Effector memory CD8-positive, alpha-beta T cell (primary cell): ENCODE measurements around the gene CPNE7.

ENCODE experiments used
- ATAC-seq: fragments of 150-1000 bp; cut with Tn5 transposase; replicated peaks from 2 replicates; pipeline ENCODE4 v1.10.0; 2021; ENCODE audit warnings: mild to moderate bottlenecking, moderate library complexity
- DNase-seq, 3 experiments: peaks; one replicate each; pipeline ENCODE4 v3.0.0; 2021
- H3K27ac Mint-ChIP-seq, 2 donors: one replicate each; pipeline ENCODE4 v1.8.0; 2022; ENCODE audit warnings: mild to moderate bottlenecking in 2 of 2, mixed read lengths in 2 of 2, moderate library complexity in 2 of 2
- H3K27me3 Mint-ChIP-seq, 2 donors: one replicate each; pipeline ENCODE4 v1.8.0; 2022; ENCODE audit warnings: mixed read lengths in 2 of 2
- H3K36me3 Mint-ChIP-seq: one replicate; pipeline ENCODE4 v1.8.0; 2022; ENCODE audit warnings: mild to moderate bottlenecking, moderate library complexity, mixed read lengths; ENCODE audit not compliant: insufficient read depth
- H3K4me1 Mint-ChIP-seq, 2 donors: one replicate each; pipeline ENCODE4 v1.8.0; 2022; ENCODE audit warnings: low read depth in 2 of 2, mixed read lengths in 2 of 2
- H3K4me3 Mint-ChIP-seq, 2 donors: one replicate each; pipeline ENCODE4 v1.8.0; 2022; ENCODE audit warnings: mild to moderate bottlenecking in 2 of 2, mixed read lengths in 2 of 2, moderate library complexity in 2 of 2
- H3K9me3 Mint-ChIP-seq, 2 donors: one replicate each; pipeline ENCODE4 v1.8.0; 2022; ENCODE audit warnings: mixed read lengths in 2 of 2

CPNE7 gene

GRCh38 chr16:89576153-89577054 is 846 bp downstream of the CPNE7 start:
- Mint-ChIP-seq H3K4me3 (peak overlapping the region in 1 of 2 donors; percentile 19), H3K4me1 (peaks cover 0 to 6% of the 10 kb centered on the region in 2 donors)

DNA sequence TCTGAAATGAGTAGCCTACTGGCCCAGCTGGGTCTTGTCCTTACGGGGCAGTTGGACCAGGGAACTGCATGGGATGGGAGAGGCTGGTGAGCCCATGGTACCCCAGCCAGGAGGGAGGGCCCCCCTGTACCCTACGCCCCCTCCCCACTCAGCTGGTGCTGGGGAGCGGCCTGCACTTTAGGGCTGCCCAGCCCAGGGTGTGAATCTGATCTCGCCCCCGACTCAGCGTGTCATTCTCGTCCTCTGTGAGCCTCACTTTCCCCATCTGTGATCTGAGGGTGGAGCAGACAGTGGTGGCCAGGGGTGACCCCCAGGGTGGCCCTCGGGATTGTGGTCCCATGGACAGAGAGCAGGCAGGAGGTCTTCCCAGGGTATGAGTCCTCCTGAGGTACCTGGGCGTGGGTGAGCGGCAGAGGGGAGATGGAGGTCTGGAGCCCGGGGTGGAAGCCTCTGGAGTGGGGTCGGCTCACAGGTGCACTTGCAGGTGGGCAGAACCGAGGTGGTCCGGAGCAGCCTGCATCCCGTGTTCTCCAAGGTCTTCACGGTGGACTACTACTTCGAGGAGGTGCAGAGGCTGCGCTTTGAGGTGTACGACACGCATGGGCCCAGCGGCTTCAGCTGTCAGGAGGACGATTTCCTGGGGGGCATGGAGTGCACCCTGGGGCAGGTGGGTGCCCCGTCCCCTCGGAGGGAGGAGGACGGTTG is 1.6 kb downstream of the CPNE7 start:
- Mint-ChIP-seq H3K27me3 (peaks cover 16 to 21% of the 10 kb centered on the region in 2 donors), H3K27ac (no peak overlapping the region), H3K36me3 (no peaks in the 10 kb centered on the region), H3K4me1 (peaks cover 0 to under 1% of the 10 kb centered on the region in 2 donors), H3K4me3 (peak overlapping the region in 1 of 2 donors; percentile 19), H3K9me3 (no peaks in the 10 kb centered on the region)
- DNase-seq = no peak
- ATAC-seq = no peak

More at GRCh38 chr16:89576153-89577054, 846 bp downstream of the CPNE7 start:
- DNase-seq (no peak), ATAC-seq (no peak)
- Mint-ChIP-seq H3K27me3 (peaks cover 16 to 24% of the 10 kb centered on the region in 2 donors), H3K9me3 (no peaks in the 10 kb centered on the region), H3K27ac (no peak overlapping the region), H3K36me3 (no peaks in the 10 kb centered on the region)

DNA sequence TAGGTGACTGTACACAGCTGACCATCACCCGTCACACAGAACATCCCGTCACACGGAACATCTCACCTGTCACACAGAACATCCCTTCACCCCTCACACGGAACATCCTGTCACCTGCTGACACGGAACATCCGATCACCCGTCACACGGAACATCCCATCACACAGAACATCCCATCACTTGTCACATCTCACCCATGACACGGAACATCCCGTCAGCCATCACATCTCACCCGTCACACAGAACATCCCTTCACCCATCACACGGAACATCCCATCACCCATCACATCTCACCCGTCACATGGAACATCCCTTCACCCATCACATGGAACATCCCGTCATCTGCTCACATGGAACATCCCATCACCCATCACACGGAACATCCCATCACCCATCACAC is 3.8 kb downstream of the CPNE7 start:
- no peaks in the 10 kb centered on the region for H3K4me1 Mint-ChIP-seq
- ATAC-seq (no peak), DNase-seq (no peak)
- no peaks in the 10 kb centered on the region for H3K27me3 Mint-ChIP-seq
- no peaks in the 10 kb centered on the region for H3K9me3 Mint-ChIP-seq
- H3K27ac Mint-ChIP-seq = no peak overlapping the region
- H3K36me3 Mint-ChIP-seq = no peaks in the 10 kb centered on the region
- H3K4me3 Mint-ChIP-seq = no peak overlapping the region

DNA sequence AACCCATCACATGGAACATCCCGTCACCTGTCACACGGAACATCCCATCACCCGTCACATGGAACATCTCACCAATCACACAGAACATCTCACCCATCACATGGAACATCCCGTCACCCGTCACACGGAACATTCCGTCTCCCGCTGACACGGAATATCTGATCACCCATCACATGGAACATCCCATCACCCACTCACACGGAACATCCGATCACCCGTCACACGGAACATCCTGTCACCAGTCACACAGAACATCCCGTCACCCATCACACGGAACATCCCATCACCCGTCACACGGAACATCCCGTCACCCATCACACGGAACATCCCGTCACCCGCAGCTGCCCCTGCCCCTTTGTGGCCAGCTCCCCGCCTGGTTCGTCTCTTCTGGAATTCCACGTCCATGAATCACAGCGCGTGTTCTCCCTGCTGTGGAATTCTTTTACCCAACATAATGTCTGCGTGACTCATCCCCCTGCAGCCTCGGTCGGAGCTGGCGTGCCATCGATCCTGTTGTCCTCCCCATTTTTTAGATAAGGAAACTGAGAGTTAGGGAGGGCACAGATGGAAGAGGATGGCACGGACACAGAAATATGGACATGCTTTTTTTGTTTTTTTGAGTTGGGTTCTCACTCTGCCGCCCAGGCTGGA is 5.6 kb downstream of the CPNE7 start:
- no peaks in the 10 kb centered on the region for H3K27me3 Mint-ChIP-seq
- H3K4me3 Mint-ChIP-seq = no peak overlapping the region
- ATAC-seq (no peak), DNase-seq (no peak)
- no peak overlapping the region for H3K27ac Mint-ChIP-seq
- no peaks in the 10 kb centered on the region for H3K4me1 Mint-ChIP-seq
- H3K36me3 Mint-ChIP-seq = no peaks in the 10 kb centered on the region
- H3K9me3 Mint-ChIP-seq = no peaks in the 10 kb centered on the region

- Mint-ChIP-seq H3K4me1 (peaks cover 0 to 2% of the 10 kb centered on the region in 2 donors), H3K36me3 (no peaks in the 10 kb centered on the region), H3K4me3 (no peak overlapping the region), H3K27ac (no peak overlapping the region), H3K27me3 (no peaks in the 10 kb centered on the region), H3K9me3 (no peaks in the 10 kb centered on the region)
- ATAC-seq (no peak), DNase-seq (no peak)
Measured at GRCh38 chr16:89581861-89582563, 6.5 kb downstream of the CPNE7 start.

DNA sequence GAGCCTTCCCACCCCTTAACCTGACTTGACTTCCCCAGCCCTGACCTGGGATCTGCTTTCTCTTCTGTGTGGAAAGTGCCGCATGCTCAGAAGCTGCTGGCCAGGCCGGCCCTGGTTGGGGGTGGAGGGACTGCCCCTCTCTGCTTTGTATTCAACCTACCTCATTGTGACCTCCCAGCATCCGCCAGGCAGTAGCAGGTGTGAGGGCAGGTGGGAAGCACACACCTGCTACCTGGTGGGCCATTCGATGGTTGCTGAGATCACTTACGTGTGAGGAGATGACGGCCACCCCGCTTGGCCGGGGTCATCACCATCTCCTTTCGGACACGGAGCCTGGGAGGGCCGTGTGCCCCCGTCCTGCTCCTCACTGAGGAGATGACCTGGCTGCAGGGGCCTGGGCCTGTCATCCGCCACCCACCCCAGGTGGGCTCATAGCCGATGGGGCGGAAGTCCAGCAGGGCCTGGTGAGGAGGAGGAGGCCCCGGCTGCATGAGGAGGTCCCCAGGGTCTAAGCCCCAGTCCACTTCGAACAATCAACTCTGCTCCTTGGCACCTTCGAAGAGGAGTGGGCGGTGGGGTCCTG is 7.1 kb downstream of the CPNE7 start:
- no peaks in the 10 kb centered on the region for H3K9me3 Mint-ChIP-seq
- H3K27ac Mint-ChIP-seq = no peak overlapping the region
- H3K4me3 Mint-ChIP-seq = no peak overlapping the region
- DNase-seq (no peak), ATAC-seq (no peak)
- H3K27me3 Mint-ChIP-seq = no peaks in the 10 kb centered on the region
- peaks cover 0 to 2% of the 10 kb centered on the region in 2 donors for H3K4me1 Mint-ChIP-seq
- no peaks in the 10 kb centered on the region for H3K36me3 Mint-ChIP-seq

GRCh38 chr16:89583197-89583894 is 7.8 kb downstream of the CPNE7 start:
- no peaks in the 10 kb centered on the region for H3K9me3 Mint-ChIP-seq
- no peak for ATAC-seq
- no peak for DNase-seq
- peaks cover 0 to 2% of the 10 kb centered on the region in 2 donors for H3K4me1 Mint-ChIP-seq
- H3K27me3 Mint-ChIP-seq = no peaks in the 10 kb centered on the region
- H3K4me3 Mint-ChIP-seq = no peak overlapping the region
- no peaks in the 10 kb centered on the region for H3K36me3 Mint-ChIP-seq
- no peak overlapping the region for H3K27ac Mint-ChIP-seq

- DNase-seq (no peak), ATAC-seq (no peak)
- Mint-ChIP-seq H3K9me3 (no peaks in the 10 kb centered on the region), H3K4me1 (peaks cover 0 to 2% of the 10 kb centered on the region in 2 donors), H3K4me3 (no peak overlapping the region), H3K27me3 (no peaks in the 10 kb centered on the region), H3K36me3 (no peaks in the 10 kb centered on the region), H3K27ac (no peak overlapping the region)
Measured at GRCh38 chr16:89583895-89584644, 8.5 kb downstream of the CPNE7 start.

- Mint-ChIP-seq H3K4me3 (no peak overlapping the region), H3K27me3 (no peaks in the 10 kb centered on the region), H3K36me3 (no peaks in the 10 kb centered on the region), H3K4me1 (peaks cover 0 to 2% of the 10 kb centered on the region in 2 donors), H3K27ac (no peak overlapping the region), H3K9me3 (no peaks in the 10 kb centered on the region)
- DNase-seq = no peak
- ATAC-seq = no peak
Measured at GRCh38 chr16:89584768-89585549, 9.4 kb downstream of the CPNE7 start.

- Mint-ChIP-seq H3K4me1 (peaks cover 0 to 2% of the 10 kb centered on the region in 2 donors), H3K27ac (peak overlapping the region in 1 of 2 donors; percentile 49), H3K36me3 (no peaks in the 10 kb centered on the region), H3K4me3 (no peak overlapping the region), H3K9me3 (no peaks in the 10 kb centered on the region), H3K27me3 (no peaks in the 10 kb centered on the region)
- ATAC-seq (no peak), DNase-seq (no peak)
Measured at GRCh38 chr16:89586218-89586617, 10.7 kb downstream of the CPNE7 start.

DNA sequence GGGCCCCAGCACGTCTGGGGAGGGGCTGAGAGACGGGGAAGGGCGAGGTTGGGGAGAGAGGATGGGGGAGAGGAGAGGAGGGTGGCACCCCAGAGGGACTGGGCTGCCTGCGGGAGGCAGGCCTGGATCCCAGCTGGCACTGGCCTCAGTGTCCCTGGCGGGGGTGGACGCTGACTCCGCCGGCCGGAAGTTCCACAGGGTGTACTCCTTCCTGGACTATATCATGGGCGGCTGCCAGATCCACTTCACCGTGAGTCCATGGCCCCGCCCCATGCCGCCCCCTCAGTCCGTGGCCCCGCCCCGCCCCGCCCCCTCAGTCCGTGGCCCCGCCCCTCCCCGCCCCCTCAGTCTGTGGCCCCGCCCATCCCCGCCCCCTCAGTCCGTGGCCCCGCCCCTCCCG is 11.3 kb downstream of the CPNE7 start:
- no peak for DNase-seq
- peak overlapping the region in 1 of 2 donors; percentile 49 for H3K27ac Mint-ChIP-seq
- peak; percentile 8 for ATAC-seq
- H3K9me3 Mint-ChIP-seq = no peaks in the 10 kb centered on the region
- H3K4me3 Mint-ChIP-seq = no peak overlapping the region
- H3K36me3 Mint-ChIP-seq = no peaks in the 10 kb centered on the region
- peaks cover 0 to 4% of the 10 kb centered on the region in 2 donors for H3K4me1 Mint-ChIP-seq
- H3K27me3 Mint-ChIP-seq = no peaks in the 10 kb centered on the region
